H1 (cell line): ENCODE data around the gene DNAJB13. TPM values are rescaled to one million over a fixed set of nuclear protein-coding genes. Genes with fewer than 3 reads are reported as not detected.

ENCODE experiments used
- CTCF ChIA-PET: fragments of 300-600 bp; sonication (Branson Sonifier 250); formaldehyde crosslinking; loops from one replicate; lab custom pipeline; 2021; ENCODE audit not compliant: partially characterized antibody; lab: Charles Lee
- POLR2A ChIA-PET: fragments of 300-600 bp; sonication (Branson Sonifier 250); formaldehyde crosslinking; loops from one replicate; lab custom pipeline; 2021; ENCODE audit warnings: inconsistent platforms; ENCODE audit not compliant: partially characterized antibody; lab: Charles Lee
- DNase-seq, 2 experiments: peaks; one replicate each; pipeline versions ENCODE4 v3.0.0 to v3.0.0-alpha.2; 2010 to 2022; ENCODE audit warnings: low spot score in 2 of 2, low read depth in 1 of 2, mixed read lengths in 1 of 2
- FAIRE-seq: peaks from 2 replicates; lab custom pipeline; 2011; peaks lifted over from hg19 to GRCh38; lab: Jason Lieb, UNC
- H2AFZ ChIP-seq: 2 replicates; pipeline ENCODE4 v1.8.1; 2012; ENCODE audit warnings: low read length, inconsistent platforms
- H2AK5ac ChIP-seq: 2 replicates; pipeline ENCODE4 v1.6.1; 2013; ENCODE audit warnings: low read depth, low read length
- H2BK120ac ChIP-seq: replicated peaks from 2 replicates; pipeline ENCODE3; 2013; ENCODE audit warnings: low read depth, low read length, inconsistent platforms
- H2BK12ac ChIP-seq: 2 replicates; pipeline ENCODE4 v1.6.1; 2013; ENCODE audit warnings: low read depth, low read length
- H2BK15ac ChIP-seq: 2 replicates; pipeline ENCODE4 v1.6.1; 2013; ENCODE audit warnings: low read length
- H2BK20ac ChIP-seq: 2 replicates; pipeline ENCODE4 v1.6.1; 2013; ENCODE audit warnings: low read length
- H2BK5ac ChIP-seq: 2 replicates; pipeline ENCODE4 v1.6.1; 2013; ENCODE audit warnings: low read depth, low read length
- H3K14ac ChIP-seq: 2 replicates; pipeline ENCODE4 v1.6.1; 2013; ENCODE audit warnings: inconsistent platforms; ENCODE audit not compliant: insufficient read length
- H3K18ac ChIP-seq: 2 replicates; pipeline ENCODE4 v1.6.1; 2013; ENCODE audit warnings: low read length; ENCODE audit errors: extremely low read depth
- H3K23ac ChIP-seq: 2 replicates; pipeline ENCODE4 v1.6.1; 2013; ENCODE audit warnings: inconsistent platforms; ENCODE audit not compliant: insufficient read length
- H3K23me2 ChIP-seq: 2 replicates; pipeline ENCODE4 v1.6.1; 2013; ENCODE audit warnings: low read depth, low read length
- H3K27ac ChIP-seq: 2 replicates; pipeline ENCODE4 v1.6.1; 2011; ENCODE audit warnings: low read depth, low read length, inconsistent platforms
- H3K27me3 ChIP-seq, 4 experiments: replicated peaks in 1 of 4; 1 replicate in 1 of 4; 2 replicates in 3 of 4; pipeline versions ENCODE4 v1.6.1 to v1.8.1; 2011 to 2013; ENCODE audit warnings: low read length in 3 of 4, mild to moderate bottlenecking in 3 of 4, inconsistent platforms in 2 of 4, mixed read lengths in 2 of 4, moderate library complexity in 1 of 4; ENCODE audit not compliant: control insufficient read depth in 3 of 4, insufficient read depth in 3 of 4; ENCODE audit errors: extremely low read depth in 1 of 4
- H3K36me3 ChIP-seq, 4 experiments: 2 replicates each; pipeline versions ENCODE4 v1.6.1 to v1.8.1; 2011 to 2013; ENCODE audit warnings: mild to moderate bottlenecking in 4 of 4, low read length in 3 of 4, moderate library complexity in 2 of 4, control low read depth in 1 of 4, inconsistent platforms in 1 of 4; ENCODE audit not compliant: insufficient read depth in 4 of 4, control insufficient read depth in 2 of 4
- H3K4ac ChIP-seq: replicated peaks from 2 replicates; pipeline ENCODE3; 2013; ENCODE audit warnings: low read length, low read depth, mixed read lengths, inconsistent platforms; ENCODE audit not compliant: insufficient read length
- H3K4me1 ChIP-seq, 4 experiments: replicated peaks in 1 of 4; 1 replicate in 1 of 4; 2 replicates in 3 of 4; pipeline versions ENCODE4 v1.6.1 to v1.8.1; 2011 to 2013; ENCODE audit warnings: low read length in 3 of 4, inconsistent platforms in 2 of 4, mixed read lengths in 1 of 4; ENCODE audit not compliant: insufficient read depth in 4 of 4, control insufficient read depth in 3 of 4
- H3K4me2 ChIP-seq, 2 experiments: 2 replicates each; pipeline versions ENCODE4 v1.6.1 to v1.8.1; 2011 to 2013; ENCODE audit warnings: low read depth in 2 of 2, low read length in 2 of 2, control low read depth in 1 of 2, inconsistent platforms in 1 of 2, mild to moderate bottlenecking in 1 of 2; ENCODE audit not compliant: insufficient read depth in 1 of 2
- H3K4me3 ChIP-seq, 4 experiments: fragments of 200-600, 300-600 bp in 1 of 4; sonication (generic), shearing (Covaris generic), sonication (Bioruptor Twin) in 1 of 4; 2 replicates each; pipeline versions ENCODE4 v1.5.1 to v1.8.1; 2011 to 2016; ENCODE audit warnings: low read length in 4 of 4, low read depth in 3 of 4, control low read depth in 2 of 4, inconsistent platforms in 2 of 4, mild to moderate bottlenecking in 2 of 4, mixed read lengths in 1 of 4, moderate library complexity in 1 of 4; ENCODE audit not compliant: insufficient read depth in 2 of 4; ENCODE audit errors: extremely low read depth in 1 of 4
- H3K56ac ChIP-seq: replicated peaks from 2 replicates; pipeline ENCODE3; 2013; ENCODE audit warnings: low read depth, mild to moderate bottlenecking, mixed read lengths, low read length, inconsistent platforms; ENCODE audit not compliant: insufficient read length
- H3K79me1 ChIP-seq: 2 replicates; pipeline ENCODE4 v1.6.1; 2013; ENCODE audit warnings: low read depth, low read length, control low read depth
- H3K79me2 ChIP-seq, 2 experiments: 2 replicates each; pipeline versions ENCODE4 v1.6.1 to v1.8.1; 2012 to 2013; ENCODE audit warnings: low read length in 2 of 2, mild to moderate bottlenecking in 2 of 2, inconsistent platforms in 1 of 2; ENCODE audit not compliant: insufficient read depth in 2 of 2, control insufficient read depth in 1 of 2
- H3K9ac ChIP-seq, 4 experiments: replicated peaks in 1 of 4; 1 replicate in 1 of 4; 2 replicates in 3 of 4; pipeline versions ENCODE4 v1.6.1 to v1.8.1; 2011 to 2013; ENCODE audit warnings: low read depth in 3 of 4, low read length in 3 of 4, control low read depth in 2 of 4, mild to moderate bottlenecking in 2 of 4, moderate library complexity in 2 of 4, inconsistent platforms in 1 of 4; ENCODE audit errors: extremely low read depth in 1 of 4
- H3K9me3 ChIP-seq, 2 experiments: 2 replicates each; pipeline versions ENCODE4 v1.6.1 to v1.8.1; 2012 to 2013; ENCODE audit warnings: mild to moderate bottlenecking in 2 of 2, moderate library complexity in 2 of 2, control low read depth in 1 of 2, inconsistent platforms in 1 of 2, low read depth in 1 of 2, low read length in 1 of 2, mixed read lengths in 1 of 2; ENCODE audit not compliant: insufficient read depth in 2 of 2
- H4K20me1 ChIP-seq, 2 experiments: replicated peaks in 1 of 2; 2 replicates each; pipeline versions ENCODE3 to v1.8.1; 2011 to 2013; ENCODE audit warnings: inconsistent platforms in 2 of 2, low read length in 2 of 2, mild to moderate bottlenecking in 1 of 2; ENCODE audit not compliant: insufficient read depth in 2 of 2, control insufficient read depth in 1 of 2
- H4K5ac ChIP-seq: 2 replicates; pipeline ENCODE4 v1.6.1; 2013; ENCODE audit warnings: low read length, low read depth, mixed read lengths, inconsistent platforms; ENCODE audit not compliant: insufficient read length
- H4K8ac ChIP-seq: 2 replicates; pipeline ENCODE4 v1.8.0; 2013; ENCODE audit warnings: mild to moderate bottlenecking, moderate library complexity, low read length, inconsistent platforms; ENCODE audit not compliant: insufficient read depth; ENCODE audit errors: extremely low read depth
- H4K91ac ChIP-seq: replicated peaks from 2 replicates; pipeline ENCODE3; 2013; ENCODE audit warnings: low read length, mixed read lengths, inconsistent platforms; ENCODE audit not compliant: insufficient read length
- CTBP2 ChIP-seq: IDR thresholded peaks from 2 replicates; pipeline ENCODE4 v1.7.0; 2011; ENCODE audit warnings: borderline replicate concordance, mild to moderate bottlenecking, moderate library complexity, mixed read lengths, low read length; ENCODE audit not compliant: insufficient read depth, insufficient read length
- EZH2 ChIP-seq: fragments of 200-600 bp; sonication (generic); IDR thresholded peaks from 2 replicates; pipeline ENCODE4 v1.7.1; 2012; ENCODE audit warnings: low read depth, mild to moderate bottlenecking, moderate library complexity, low read length, inconsistent platforms; ENCODE audit not compliant: severe bottlenecking
- HDAC2 ChIP-seq, 2 experiments: fragments of 300-600 bp in 1 of 2; sonication (generic) in 1 of 2; IDR thresholded peaks; 2 replicates each; pipeline ENCODE4 v1.6.1; 2011 to 2012; ENCODE audit warnings: low read depth in 2 of 2, low read length in 2 of 2, mild to moderate bottlenecking in 2 of 2, moderate library complexity in 2 of 2, borderline replicate concordance in 1 of 2, inconsistent platforms in 1 of 2
- KDM1A ChIP-seq: fragments of 200-600, 300-600 bp; sonication (generic); IDR thresholded peaks from 2 replicates; pipeline ENCODE4 v1.7.1; 2016; ENCODE audit warnings: mild to moderate bottlenecking, low read length, borderline replicate concordance
- KDM5A ChIP-seq: fragments of 200-600 bp; IDR thresholded peaks from 2 replicates; pipeline ENCODE4 v1.7.1; 2012; ENCODE audit warnings: mild to moderate bottlenecking, low read length, inconsistent platforms, mixed read lengths
- NRF1 ChIP-seq: IDR thresholded peaks from 2 replicates; pipeline ENCODE4 v1.6.1; 2011; ENCODE audit warnings: mild to moderate bottlenecking, low read depth, low read length, improper control_type of control experiment
- RAD21 ChIP-seq, 2 experiments: IDR thresholded peaks in 1 of 2; conservative IDR thresholded peaks in 1 of 2; 2 replicates each; pipeline ENCODE4 v1.6.1; 2011; ENCODE audit warnings: low read depth in 2 of 2, low read length in 2 of 2, improper control_type of control experiment in 1 of 2, inconsistent platforms in 1 of 2, mild to moderate bottlenecking in 1 of 2, moderate library complexity in 1 of 2
- SIRT6 ChIP-seq: IDR thresholded peaks from one replicate; pipeline ENCODE4 v1.7.1; 2012; ENCODE audit warnings: low read length, inconsistent platforms
- TAF1 ChIP-seq: IDR thresholded peaks from 2 replicates; pipeline ENCODE4 v1.6.1; 2011; ENCODE audit warnings: mild to moderate bottlenecking, low read depth, low read length
- WGBS, 2 experiments: shearing (Covaris generic) in 1 of 2; methylation state at CpG; one replicate each; pipeline versions ENCODE4 v1.1.6 to v1.1.7; 2013 to 2015; ENCODE audit warnings: low lambda C conversion rate in 2 of 2, mixed read lengths in 2 of 2, inconsistent platforms in 1 of 2, low coverage in 1 of 2, missing lambda C conversion rate in 1 of 2; ENCODE audit not compliant: insufficient replicate concordance in 2 of 2, insufficient coverage in 1 of 2, insufficient read length in 1 of 2; ENCODE audit errors: extremely low coverage in 1 of 2, missing lambda C conversion rate in 1 of 2; 5-methylcytosine and 5-hydroxymethylcytosine counted together
- polyA plus RNA-seq, 7 experiments: library from polyadenylated mRNA; depleted of rRNA in 3 of 7; stranded (reverse) in 5 of 7; unstranded in 2 of 7; fragments of >200 nt in 5 of 7; fragments of 200-250 nt in 2 of 7; gene quantifications; 1 replicate in 5 of 7; 2 replicates in 1 of 7; 4 replicates in 1 of 7; pipeline versions ENCODE4 v1.2.1 to v1.2.3, GENCODE V29; 2011 to 2013; ENCODE audit warnings: missing spikeins in 2 of 7, mixed read lengths in 2 of 7
- total RNA-seq: library from RNA; stranded (reverse); fragmentation: NEBNext Ultra II Directional; extraction: Animal tissue kit (Norgen Biotek cat#: 25700); gene quantifications from 2 replicates; pipeline ENCODE4 v1.2.1, GENCODE V29; 2021
- TF ChIP-seq, protein P1 (sequence below), 3 experiments: IDR thresholded peaks; 1 replicate in 2 of 3; 2 replicates in 1 of 3; pipeline versions ENCODE4 v1.5.1 to v1.6.1; 2011; ENCODE audit warnings: low read length in 3 of 3, mild to moderate bottlenecking in 3 of 3, inconsistent platforms in 2 of 3, low read depth in 1 of 3, moderate library complexity in 1 of 3; ENCODE audit not compliant: insufficient read depth in 1 of 3; ENCODE audit errors: control extremely low read depth in 1 of 3

The DNAJB13 gene
- total and polyA plus RNA-seq, 2 of the 8 experiments (the other 6 are each of a cell fraction or from before 2014, with no cell fraction given), result 0.27 TPM; not detected in 1

GRCh38 chr11:73963861-73964260, 13.0 kb downstream of the DNAJB13 start:
- Histone ChIP-seq H3K14ac (no peak overlapping the region), H4K8ac (no peak overlapping the region), H3K27ac (no peak overlapping the region), H2AK5ac (no peak overlapping the region), H3K4me3 (no peak overlapping the region), H2BK12ac (no peak overlapping the region), H3K79me1 (no peaks in the 10 kb centered on the region), H3K4me2 (no peak overlapping the region), H3K9ac (no peak overlapping the region), H3K79me2 (no peaks in the 10 kb centered on the region), H2BK120ac (no peak overlapping the region), H2BK20ac (no peak overlapping the region), H3K36me3 (no peaks in the 10 kb centered on the region), H3K23me2 (no peaks in the 10 kb centered on the region; the same call in 1 of the 2 replicates), H3K56ac (no peak overlapping the region), H3K23ac (no peak overlapping the region), H2BK15ac (no peak overlapping the region), H4K91ac (no peak overlapping the region), H2BK5ac (no peak overlapping the region), H4K20me1 (no peaks in the 10 kb centered on the region), H3K4me1 (no peaks in the 10 kb centered on the region), H2AFZ (peak overlapping the region; percentile 91; the same call in 1 of the 2 replicates), H3K9me3 (no peaks in the 10 kb centered on the region), H3K27me3 (no peaks in the 10 kb centered on the region; a peak in 1 of 7 replicates), H3K18ac (no peak overlapping the region), H3K4ac (no peak overlapping the region), H4K5ac (no peak overlapping the region)
- FAIRE-seq (no peak), DNase-seq (no peak)
- ChIA-PET CTCF (interaction anchor here (0.7 to 3.1 kb wide), 26 partner anchors 8 to 275 kb away, joined by 3 to 22 read pairs (median 4); partner anchors contain the start of gene DNAJB13), POLR2A (interaction anchor here (1.0 to 2.6 kb wide), 5 partner anchors 9 to 246 kb away, joined by 3 to 11 read pairs (median 5); partner anchors contain the start of genes MRPL48 and UCP2)
- WGBS, 2 experiments, result 83% methylated on average over 8 of the region's 8 CpGs; no CpG with 5 or more reads in 1 of the 2 experiments
- TF ChIP-seq KDM5A (no peak), SIRT6 (no peak), NRF1 (no peak), TAF1 (no peak), RAD21 (IDR thresholded peaks at IDR 0.05 in 1 of 2, conservative IDR thresholded peaks at IDR 0.05 in 1 of 2; ENCODE audit: low read depth in 2 of 2, low read length in 2 of 2) (no peak), HDAC2 (IDR thresholded peaks at IDR 0.05; ENCODE audit: borderline replicate concordance in 1 of 2, low read depth in 2 of 2, low read length in 2 of 2) (no peak), EZH2 (no peak), CTBP2 (no peak), KDM1A (no peak)
- TF ChIP-seq, protein P1, sequence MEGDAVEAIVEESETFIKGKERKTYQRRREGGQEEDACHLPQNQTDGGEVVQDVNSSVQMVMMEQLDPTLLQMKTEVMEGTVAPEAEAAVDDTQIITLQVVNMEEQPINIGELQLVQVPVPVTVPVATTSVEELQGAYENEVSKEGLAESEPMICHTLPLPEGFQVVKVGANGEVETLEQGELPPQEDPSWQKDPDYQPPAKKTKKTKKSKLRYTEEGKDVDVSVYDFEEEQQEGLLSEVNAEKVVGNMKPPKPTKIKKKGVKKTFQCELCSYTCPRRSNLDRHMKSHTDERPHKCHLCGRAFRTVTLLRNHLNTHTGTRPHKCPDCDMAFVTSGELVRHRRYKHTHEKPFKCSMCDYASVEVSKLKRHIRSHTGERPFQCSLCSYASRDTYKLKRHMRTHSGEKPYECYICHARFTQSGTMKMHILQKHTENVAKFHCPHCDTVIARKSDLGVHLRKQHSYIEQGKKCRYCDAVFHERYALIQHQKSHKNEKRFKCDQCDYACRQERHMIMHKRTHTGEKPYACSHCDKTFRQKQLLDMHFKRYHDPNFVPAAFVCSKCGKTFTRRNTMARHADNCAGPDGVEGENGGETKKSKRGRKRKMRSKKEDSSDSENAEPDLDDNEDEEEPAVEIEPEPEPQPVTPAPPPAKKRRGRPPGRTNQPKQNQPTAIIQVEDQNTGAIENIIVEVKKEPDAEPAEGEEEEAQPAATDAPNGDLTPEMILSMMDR (IDR thresholded peaks at IDR 0.05; ENCODE audit: control extremely low read depth in 1 of 3, insufficient read depth in 1 of 3, low read depth in 1 of 3, low read length in 3 of 3), result no peak
